Keratinocyte (primary cell): ENCODE results near the gene TRIM66.

Experiments used
- EZH2 ChIP-seq: IDR thresholded peaks from one replicate; pipeline ENCODE4 v1.6.1; 2012; ENCODE audit warnings: inconsistent platforms, mild to moderate bottlenecking, low read length, moderate library complexity
- TF ChIP-seq, protein P1 (sequence below), 3 experiments: IDR thresholded peaks in 1 of 3; conservative IDR thresholded peaks in 1 of 3; optimal IDR thresholded peaks in 1 of 3; 2 replicates in 2 of 3; 3 replicates in 1 of 3; pipeline versions ENCODE3 to v1.5.1; 2011; ENCODE audit warnings: low read length in 3 of 3, mild to moderate bottlenecking in 3 of 3, moderate library complexity in 2 of 3, control low read depth in 1 of 3, inconsistent platforms in 1 of 3; ENCODE audit not compliant: insufficient read depth in 2 of 3; ENCODE audit errors: extremely low read depth in 1 of 3

DNA sequence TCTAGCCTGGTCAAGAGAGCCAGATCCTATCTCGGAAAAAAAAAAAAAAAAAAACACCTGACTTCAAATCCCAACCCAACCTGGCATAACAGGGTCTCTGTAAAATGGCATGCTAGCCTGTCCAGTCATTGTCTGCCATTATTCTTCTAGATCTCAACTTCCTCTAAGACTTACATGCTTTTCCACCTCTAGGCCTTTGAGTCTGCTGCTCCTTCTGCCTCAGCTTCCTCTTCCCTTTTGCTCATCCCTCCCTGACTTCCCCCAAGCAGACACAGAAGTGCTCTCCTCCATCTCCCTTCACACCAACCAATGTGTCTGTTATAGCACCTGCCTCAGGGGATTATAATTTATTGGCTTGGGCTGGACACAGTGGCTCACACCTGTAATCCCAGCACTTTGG lies 96.3 kb downstream of the TRIM66 start:
- TF ChIP-seq, protein P1, sequence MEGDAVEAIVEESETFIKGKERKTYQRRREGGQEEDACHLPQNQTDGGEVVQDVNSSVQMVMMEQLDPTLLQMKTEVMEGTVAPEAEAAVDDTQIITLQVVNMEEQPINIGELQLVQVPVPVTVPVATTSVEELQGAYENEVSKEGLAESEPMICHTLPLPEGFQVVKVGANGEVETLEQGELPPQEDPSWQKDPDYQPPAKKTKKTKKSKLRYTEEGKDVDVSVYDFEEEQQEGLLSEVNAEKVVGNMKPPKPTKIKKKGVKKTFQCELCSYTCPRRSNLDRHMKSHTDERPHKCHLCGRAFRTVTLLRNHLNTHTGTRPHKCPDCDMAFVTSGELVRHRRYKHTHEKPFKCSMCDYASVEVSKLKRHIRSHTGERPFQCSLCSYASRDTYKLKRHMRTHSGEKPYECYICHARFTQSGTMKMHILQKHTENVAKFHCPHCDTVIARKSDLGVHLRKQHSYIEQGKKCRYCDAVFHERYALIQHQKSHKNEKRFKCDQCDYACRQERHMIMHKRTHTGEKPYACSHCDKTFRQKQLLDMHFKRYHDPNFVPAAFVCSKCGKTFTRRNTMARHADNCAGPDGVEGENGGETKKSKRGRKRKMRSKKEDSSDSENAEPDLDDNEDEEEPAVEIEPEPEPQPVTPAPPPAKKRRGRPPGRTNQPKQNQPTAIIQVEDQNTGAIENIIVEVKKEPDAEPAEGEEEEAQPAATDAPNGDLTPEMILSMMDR (optimal IDR thresholded peaks at IDR 0.05 in 1 of 3, IDR thresholded peaks at IDR 0.05 in 1 of 3, conservative IDR thresholded peaks at IDR 0.05 in 1 of 3; ENCODE audit: extremely low read depth in 1 of 3, insufficient read depth in 2 of 3, low read length in 3 of 3), result no peak
- TF ChIP-seq EZH2, result no peak
